ENCODE data around the gene PRMT3.
"Not testable (repeated sequence)": the region's sequence is repeated elsewhere in the genome, so short reads cannot be mapped to it uniquely, and the experiment has no call there.

The PRMT3 gene

GRCh38 chr11:20457934-20458680 is 70.6 kb downstream of the PRMT3 start:
- no peak for DNase-seq

- no peak for DNase-seq
Observed at GRCh38 chr11:20458905-20459632, 71.6 kb downstream of the PRMT3 start.

GRCh38 chr11:20459865-20460264 is 72.3 kb downstream of the PRMT3 start:
- DNase-seq, result no peak

- DNase-seq, result no peak
Observed at GRCh38 chr11:20464518-20464917, 77.0 kb downstream of the PRMT3 start.

- DNase-seq, result no peak
Observed at GRCh38 chr11:20467487-20468185, 80.1 kb downstream of the PRMT3 start.

- no peak for DNase-seq
Observed at GRCh38 chr11:20470348-20470747, 82.8 kb downstream of the PRMT3 start.

- DNase-seq, result not testable (repeated sequence)
Observed at GRCh38 chr11:20471929-20472328, 84.4 kb downstream of the PRMT3 start.

GRCh38 chr11:20474176-20474881 is 86.8 kb downstream of the PRMT3 start:
- no peak for DNase-seq

GRCh38 chr11:20474882-20475517 is 87.5 kb downstream of the PRMT3 start:
- DNase-seq, result no peak

- no peak for DNase-seq
Observed at GRCh38 chr11:20477418-20478090, 90.0 kb downstream of the PRMT3 start.

GRCh38 chr11:20479513-20479912 is 92.0 kb downstream of the PRMT3 start:
- DNase-seq, result no peak

GRCh38 chr11:20483931-20484330 is 96.4 kb downstream of the PRMT3 start:
- no peak for DNase-seq

- not testable (repeated sequence) for DNase-seq
Observed at GRCh38 chr11:20484416-20484815, 96.9 kb downstream of the PRMT3 start.

- DNase-seq, result no peak
Observed at GRCh38 chr11:20488352-20488751, 100.8 kb downstream of the PRMT3 start.

- no peak for DNase-seq
Observed at GRCh38 chr11:20489948-20490347, 102.4 kb downstream of the PRMT3 start.

GRCh38 chr11:20493340-20493739 is 105.8 kb downstream of the PRMT3 start:
- no peak for DNase-seq

GRCh38 chr11:20497124-20497792 is 109.7 kb downstream of the PRMT3 start:
- DNase-seq, result no peak

- DNase-seq, result no peak
Observed at GRCh38 chr11:20501252-20501651, 113.7 kb downstream of the PRMT3 start.

- DNase-seq, result no peak
Observed at GRCh38 chr11:20501971-20502370, 114.5 kb downstream of the PRMT3 start.

- no peak for DNase-seq
Observed at GRCh38 chr11:20511982-20512381, 124.5 kb downstream of the PRMT3 start.

GRCh38 chr11:20512869-20513268 is 125.4 kb downstream of the PRMT3 start:
- DNase-seq, result no peak

Measured in activated gamma-delta T cell treated with Interleukin-2 at 50 U/mL for 16 hours (primary cell).